ENCODE results near the gene ORC3. TPM values are rescaled to one million over a fixed set of nuclear protein-coding genes. Genes with fewer than 3 reads are reported as not detected.
A peak's percentile ranks its signal among the peaks of the same experiment; 100 is the strongest.

Gene ORC3
- total and polyA plus RNA-seq, 2 of the 4 experiments (the other 2 are of a cell fraction): 22.3 to 30.6 TPM

DNA sequence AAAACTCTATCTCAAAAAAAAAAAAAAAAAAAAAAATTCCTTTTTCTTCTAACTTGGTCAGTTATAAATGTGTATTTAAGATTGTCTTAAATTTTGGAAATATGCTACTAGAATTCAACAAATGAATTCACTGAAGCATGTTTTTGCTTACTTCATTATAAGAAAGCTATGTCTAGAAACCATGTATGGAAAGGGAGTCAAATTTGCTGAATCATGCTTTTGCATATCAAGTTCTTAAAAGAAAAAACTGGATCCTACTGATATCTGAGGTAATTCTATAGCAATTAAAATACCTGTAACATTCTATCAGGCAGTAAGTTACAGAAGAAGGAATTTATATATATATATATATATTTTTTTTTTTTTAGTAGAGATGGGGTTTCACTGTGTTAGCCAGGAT, 84.4 kb downstream of the ORC3 start:
- TF ChIP-seq RFX5 (IDR thresholded peaks at IDR 0.05; ENCODE audit: low read depth, low read length): no peak
- TF ChIP-seq CEBPB (IDR thresholded peaks at IDR 0.05; ENCODE audit: low read depth, low read length): no peak
- TF ChIP-seq NFE2L2 (IDR thresholded peaks at IDR 0.05; ENCODE audit: low read depth, low read length): peak; percentile 90
- no peak for TF ChIP-seq CHD1 (IDR thresholded peaks at IDR 0.05; ENCODE audit: low read depth, low read length)
- no peak for TF ChIP-seq FOS (IDR thresholded peaks at IDR 0.05; ENCODE audit: low read depth, low read length)
- TF ChIP-seq MAFK (IDR thresholded peaks at IDR 0.05; ENCODE audit: low read depth, low read length): peak; percentile 92
- ATAC-seq (ENCODE audit: low read depth) (no peak), DNase-seq (no peak)
- Histone ChIP-seq H3K9me1 (ENCODE audit: insufficient read depth, low read length) (no peaks in the 10 kb centered on the region), H2BK120ac (ENCODE audit: low read depth, low read length) (no peak overlapping the region), H4K91ac (ENCODE audit: insufficient read depth, low read depth, low read length) (no peak overlapping the region), H2AFZ (replicated peaks; ENCODE audit: low read length, poor library complexity) (no peak overlapping the region), H3K36me3 (ENCODE audit: control insufficient read depth, insufficient read depth, low read length) (peaks cover 40% of the 10 kb centered on the region), H3K27me3 (ENCODE audit: control insufficient read depth, insufficient read depth, low read length) (no peaks in the 10 kb centered on the region), H2AK5ac (ENCODE audit: low read depth, low read length) (no peak overlapping the region), H3K18ac (ENCODE audit: low read depth, low read length) (no peak overlapping the region), H4K8ac (ENCODE audit: low read depth in 2 of 2, low read length in 2 of 2) (no peak overlapping the region), H3K4me2 (ENCODE audit: low read depth, low read length) (no peak overlapping the region), H2BK5ac (ENCODE audit: low read depth, low read length, poor library complexity, severe bottlenecking) (no peak overlapping the region), H4K20me1 (ENCODE audit: insufficient read depth, low read length) (peaks cover 3% of the 10 kb centered on the region; the same call in 1 of the 2 replicates), H3K56ac (ENCODE audit: extremely low read depth, insufficient read depth, low read length) (no peak overlapping the region), H3K27ac (ENCODE audit: insufficient read depth, low read length) (no peak overlapping the region; the same call in 1 of the 2 replicates), H3K9me3 (ENCODE audit: control insufficient read depth, insufficient read depth, low read length) (no peaks in the 10 kb centered on the region), H3K9ac (ENCODE audit: low read depth, low read length) (no peak overlapping the region), H2AK9ac (replicated peaks; ENCODE audit: low read depth, low read length, poor library complexity) (no peak overlapping the region), H3K14ac (replicated peaks; ENCODE audit: low read depth, low read length) (no peak overlapping the region), H3K4me3 (ENCODE audit: insufficient read depth, low read depth, low read length) (no peak overlapping the region), H2BK20ac (ENCODE audit: low read depth, low read length) (no peak overlapping the region), H2BK15ac (ENCODE audit: low read depth, low read length) (no peak overlapping the region), H3K23ac (ENCODE audit: low read depth, low read length) (no peak overlapping the region), H4K5ac (ENCODE audit: low read depth, low read length) (no peak overlapping the region), H3K4me1 (ENCODE audit: control insufficient read depth, insufficient read depth, low read length) (peaks cover 2% of the 10 kb centered on the region; the same call in 1 of the 2 replicates), H3K4ac (ENCODE audit: low read depth, low read length) (no peak overlapping the region), H3K79me1 (ENCODE audit: low read depth in 1 of 2, low read length in 2 of 2) (peaks cover 11 to 33% of the 10 kb centered on the region in 2 experiments)
- POLR2A ChIA-PET (ENCODE audit: unreplicated experiment): no interaction called here
- CTCF ChIA-PET: interaction anchor here (0.7 kb wide), 1 partner anchor 951 kb away, joined by 4 read pairs; no protein-coding TSS in a partner anchor
- BruUV-seq (replicated peaks): no TSS peak
- intact Hi-C loops (cut with micrococcal nuclease): no loop called here
- in situ Hi-C loops (cut with MboI; ENCODE audit: low sequenced_read_pairs): no loop called here
- dilution Hi-C loops (cut with HindIII; ENCODE audit: low sequenced_read_pairs, unreplicated experiment): no loop called here

Data from IMR-90 (cell line).